ENCODE measurements around the gene ZNF768. TPM values are rescaled to one million over a fixed set of nuclear protein-coding genes. Genes with fewer than 3 reads are reported as not detected.
"Not testable (repeated sequence)": the region's sequence is repeated elsewhere in the genome, so short reads cannot be mapped to it uniquely, and the experiment has no call there.

ZNF768 gene
- total RNA-seq, 1 donor from 2014 or later = 31.4 TPM

GRCh38 chr16:30484887-30485286 lies 41.5 kb downstream of the ZNF768 start:
- Mint-ChIP-seq H3K9me3 (ENCODE audit: unreplicated experiment) (no peaks in the 10 kb centered on the region), H3K36me3 (ENCODE audit: low read depth, unreplicated experiment) (no peaks in the 10 kb centered on the region), H3K4me1 (ENCODE audit: unreplicated experiment) (peaks cover 4% of the 10 kb centered on the region), H3K27me3 (ENCODE audit: unreplicated experiment) (peaks cover 6% of the 10 kb centered on the region), H3K27ac (ENCODE audit: unreplicated experiment) (no peak overlapping the region), H3K4me3 (ENCODE audit: unreplicated experiment) (no peak overlapping the region)
- TF ChIP-seq CTCF (IDR thresholded peaks at IDR 0.05; ENCODE audit: unreplicated experiment) = no peak
- DNase-seq (ENCODE audit: low spot score) = no peak

- H3K27ac Mint-ChIP-seq (ENCODE audit: unreplicated experiment) = no peak overlapping the region
- no peaks in the 10 kb centered on the region for H3K9me3 Mint-ChIP-seq (ENCODE audit: unreplicated experiment)
- H3K27me3 Mint-ChIP-seq (ENCODE audit: unreplicated experiment) = peaks cover 2% of the 10 kb centered on the region
- no peak overlapping the region for H3K4me3 Mint-ChIP-seq (ENCODE audit: unreplicated experiment)
- TF ChIP-seq CTCF (IDR thresholded peaks at IDR 0.05; ENCODE audit: unreplicated experiment) = no peak
- no peak for DNase-seq (ENCODE audit: low spot score)
- H3K4me1 Mint-ChIP-seq (ENCODE audit: unreplicated experiment) = peaks cover 4% of the 10 kb centered on the region
- no peaks in the 10 kb centered on the region for H3K36me3 Mint-ChIP-seq (ENCODE audit: low read depth, unreplicated experiment)
Observed at GRCh38 chr16:30482366-30482765, 44.0 kb downstream of the ZNF768 start.

- DNase-seq (ENCODE audit: low spot score) = no peak
- peaks cover 2% of the 10 kb centered on the region for H3K27me3 Mint-ChIP-seq (ENCODE audit: unreplicated experiment)
- no peak overlapping the region for H3K27ac Mint-ChIP-seq (ENCODE audit: unreplicated experiment)
- H3K9me3 Mint-ChIP-seq (ENCODE audit: unreplicated experiment) = no peaks in the 10 kb centered on the region
- H3K36me3 Mint-ChIP-seq (ENCODE audit: low read depth, unreplicated experiment) = no peaks in the 10 kb centered on the region
- H3K4me3 Mint-ChIP-seq (ENCODE audit: unreplicated experiment) = no peak overlapping the region
- TF ChIP-seq CTCF (IDR thresholded peaks at IDR 0.05; ENCODE audit: unreplicated experiment) = no peak
- peaks cover 4% of the 10 kb centered on the region for H3K4me1 Mint-ChIP-seq (ENCODE audit: unreplicated experiment)
Observed at GRCh38 chr16:30481381-30481780, 45.0 kb downstream of the ZNF768 start.

GRCh38 chr16:30478766-30479478 lies 47.4 kb downstream of the ZNF768 start:
- no peak for TF ChIP-seq CTCF (IDR thresholded peaks at IDR 0.05; ENCODE audit: unreplicated experiment)

GRCh38 chr16:30477773-30478172 lies 48.6 kb downstream of the ZNF768 start:
- H3K4me1 Mint-ChIP-seq (ENCODE audit: unreplicated experiment); H3K27ac Mint-ChIP-seq (ENCODE audit: unreplicated experiment); H3K9me3 Mint-ChIP-seq (ENCODE audit: unreplicated experiment); H3K27me3 Mint-ChIP-seq (ENCODE audit: unreplicated experiment); H3K4me3 Mint-ChIP-seq (ENCODE audit: unreplicated experiment); H3K36me3 Mint-ChIP-seq (ENCODE audit: low read depth, unreplicated experiment); DNase-seq (ENCODE audit: low spot score): not testable (repeated sequence)

More at GRCh38 chr16:30478766-30479478, 47.4 kb downstream of the ZNF768 start:
- no peaks in the 10 kb centered on the region for H3K9me3 Mint-ChIP-seq (ENCODE audit: unreplicated experiment)
- peaks cover 2% of the 10 kb centered on the region for H3K27me3 Mint-ChIP-seq (ENCODE audit: unreplicated experiment)
- no peaks in the 10 kb centered on the region for H3K36me3 Mint-ChIP-seq (ENCODE audit: low read depth, unreplicated experiment)
- no peak overlapping the region for H3K4me3 Mint-ChIP-seq (ENCODE audit: unreplicated experiment)
- H3K27ac Mint-ChIP-seq (ENCODE audit: unreplicated experiment) = no peak overlapping the region
- H3K4me1 Mint-ChIP-seq (ENCODE audit: unreplicated experiment) = no peaks in the 10 kb centered on the region
- no peak for DNase-seq (ENCODE audit: low spot score)
